ENCODE results near the gene CASP10. TPM values are rescaled to one million over a fixed set of nuclear protein-coding genes. Genes with fewer than 3 reads are reported as not detected.

Gene CASP10
- total and polyA plus RNA-seq, 2 of the 8 experiments (the other 6 are each of a cell fraction or from before 2014, with no cell fraction given) = 2.3 to 4.0 TPM

DNA sequence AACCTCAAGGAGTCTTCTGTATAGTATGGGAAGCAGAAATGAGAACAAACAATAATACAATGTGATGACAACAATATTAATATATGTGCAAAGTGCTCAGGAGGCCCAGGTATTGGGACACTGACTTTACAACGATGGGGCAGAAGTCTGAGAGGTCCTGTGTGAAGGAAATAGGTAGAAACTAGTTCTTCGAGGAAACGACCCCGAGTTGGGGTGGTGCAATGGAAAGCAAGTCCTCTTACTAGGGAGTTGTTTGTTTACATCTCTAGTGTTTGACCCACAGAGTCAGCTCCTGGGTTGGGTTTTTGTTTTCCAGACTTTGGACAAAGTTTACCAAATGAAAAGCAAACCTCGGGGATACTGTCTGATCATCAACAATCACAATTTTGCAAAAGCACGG, 93.6 kb downstream of the CASP10 start (continued):
- TF ChIP-seq GTF2F1 (IDR thresholded peaks at IDR 0.05; ENCODE audit: borderline replicate concordance, low read depth, low read length) (no peak), SAP30 (IDR thresholded peaks at IDR 0.05; ENCODE audit: insufficient read depth, insufficient replicate concordance, low read length) (no peak), POU5F1 (IDR thresholded peaks at IDR 0.05; ENCODE audit: low read depth, low read length) (no peak)

Small RNA genes lying within 50 kb of the gene (small RNA-seq; reads per million reads assigned to genes)
- gene AC007283.2 (ENCODE audit: insufficient read depth) (not detected), gene MTND4LP13 (ENCODE audit: insufficient read depth) (not detected), gene RNU7-45P (ENCODE audit: insufficient read depth) (not detected)

Other genes with a start within 250 kb of the CASP10 start
- gene ORC2, start 219.5 kb upstream of the CASP10 start, total RNA-seq (2021; fragmentation: NEBNext Ultra II Directional; extraction: Animal tissue kit (Norgen Biotek cat#: 25700)) = 82.3 and 89.8 TPM in 2 replicates
- gene ORC2, start 219.5 kb upstream of the CASP10 start, polyA plus RNA-seq (2011; rRNA removed) = 4.8 and 7.1 TPM in 2 replicates
- gene HYCC2, start 111.5 kb upstream of the CASP10 start, total RNA-seq (2021; fragmentation: NEBNext Ultra II Directional; extraction: Animal tissue kit (Norgen Biotek cat#: 25700)) = 7.8 and 8.0 TPM in 2 replicates
- 0.67 and 0.86 TPM in 2 replicates for gene HYCC2, start 111.5 kb upstream of the CASP10 start, polyA plus RNA-seq (2011; rRNA removed)
- gene NDUFB3, start 111.1 kb upstream of the CASP10 start, total RNA-seq (2021; fragmentation: NEBNext Ultra II Directional; extraction: Animal tissue kit (Norgen Biotek cat#: 25700)) = 55.3 and 57.5 TPM in 2 replicates
- 15.5 and 38.2 TPM in 2 replicates for gene NDUFB3, start 111.1 kb upstream of the CASP10 start, polyA plus RNA-seq (2011; rRNA removed)
- 1.1 and 1.6 TPM in 2 replicates for gene CFLAR, start 67.0 kb upstream of the CASP10 start, total RNA-seq (2021; fragmentation: NEBNext Ultra II Directional; extraction: Animal tissue kit (Norgen Biotek cat#: 25700))
- 3.8 and 3.9 TPM in 2 replicates for gene CFLAR, start 67.0 kb upstream of the CASP10 start, polyA plus RNA-seq (2011; rRNA removed)
- 3.6 and 3.7 TPM in 2 replicates for gene CASP8, start 77.4 kb downstream of the CASP10 start, total RNA-seq (2021; fragmentation: NEBNext Ultra II Directional; extraction: Animal tissue kit (Norgen Biotek cat#: 25700))
- gene CASP8, start 77.4 kb downstream of the CASP10 start, polyA plus RNA-seq (2011; rRNA removed) = 2.3 and 2.8 TPM in 2 replicates
- 0.58 and 0.80 TPM in 2 replicates for gene FLACC1, start 174.2 kb downstream of the CASP10 start, total RNA-seq (2021; fragmentation: NEBNext Ultra II Directional; extraction: Animal tissue kit (Norgen Biotek cat#: 25700))
- not detected in 2 replicates for gene FLACC1, start 174.2 kb downstream of the CASP10 start, polyA plus RNA-seq (2011; rRNA removed)

All from H1 (cell line).